ENCODE data around the gene RPP25.

- TF ChIP-seq CTCF (optimal IDR thresholded peaks at IDR 0.05 in 1 of 3, IDR thresholded peaks at IDR 0.05 in 1 of 3, conservative IDR thresholded peaks at IDR 0.05 in 1 of 3; ENCODE audit: extremely low read depth in 1 of 3, insufficient read depth in 2 of 3, low read length in 3 of 3) (no peak), EZH2 (IDR thresholded peaks at IDR 0.05; ENCODE audit: low read length) (no peak)
These were observed 50.5 kb downstream of the RPP25 start for GRCh38 chr15:74906067-74906449.

Data from keratinocyte (primary cell).